ENCODE measurements around the gene UBIAD1. TPM values are rescaled to one million over a fixed set of nuclear protein-coding genes. Genes with fewer than 3 reads are reported as not detected.

Gene UBIAD1
- total and polyA plus RNA-seq, 9 of the 15 experiments (the other 6 are each of a cell fraction or from before 2014, with no cell fraction given): 6.2 to 34.3 (median 22.3) TPM

- Histone ChIP-seq H4K20me1 (replicated peaks; ENCODE audit: control insufficient read depth, insufficient read depth, low read length) (peaks cover 6% of the 10 kb centered on the region), H3K9ac (ENCODE audit: insufficient read depth in 1 of 2, low read depth in 2 of 2, low read length in 2 of 2) (no peak overlapping the region), H2AFZ (ENCODE audit: low read depth, low read length) (no peak overlapping the region), H3K4me2 (ENCODE audit: insufficient read depth, low read length) (no peak overlapping the region), H3K27me3 (ENCODE audit: control insufficient read depth in 2 of 2, insufficient read depth in 2 of 2, low read length in 2 of 2) (peaks cover 39 to 79% of the 10 kb centered on the region in 2 experiments), H3K36me3 (ENCODE audit: control insufficient read depth, insufficient read depth, low read length) (no peaks in the 10 kb centered on the region), H3K79me2 (ENCODE audit: control insufficient read depth, insufficient read depth, low read length) (no peaks in the 10 kb centered on the region), H3K9me3 (replicated peaks; ENCODE audit: control insufficient read depth, insufficient read depth, low read depth, low read length) (no peaks in the 10 kb centered on the region), H3K4me1 (replicated peaks in 1 of 2; ENCODE audit: control insufficient read depth in 2 of 2, insufficient read depth in 2 of 2, low read length in 2 of 2) (peaks cover 0 to 3% of the 10 kb centered on the region in 2 experiments; a peak in 1 of 5 replicates), H3K27ac (ENCODE audit: extremely low read depth, low read depth, low read length) (no peak overlapping the region), H3K9me1 (ENCODE audit: control insufficient read depth, insufficient read depth, low read length) (no peaks in the 10 kb centered on the region), H3K4me3 (no peak overlapping the region)
- BruUV-seq (replicated peaks): no TSS peak
- TF ChIP-seq RBM25 (IDR thresholded peaks at IDR 0.05; ENCODE audit: low read depth, low read length, severe bottlenecking): peak; percentile 25
- TF ChIP-seq, protein P1, sequence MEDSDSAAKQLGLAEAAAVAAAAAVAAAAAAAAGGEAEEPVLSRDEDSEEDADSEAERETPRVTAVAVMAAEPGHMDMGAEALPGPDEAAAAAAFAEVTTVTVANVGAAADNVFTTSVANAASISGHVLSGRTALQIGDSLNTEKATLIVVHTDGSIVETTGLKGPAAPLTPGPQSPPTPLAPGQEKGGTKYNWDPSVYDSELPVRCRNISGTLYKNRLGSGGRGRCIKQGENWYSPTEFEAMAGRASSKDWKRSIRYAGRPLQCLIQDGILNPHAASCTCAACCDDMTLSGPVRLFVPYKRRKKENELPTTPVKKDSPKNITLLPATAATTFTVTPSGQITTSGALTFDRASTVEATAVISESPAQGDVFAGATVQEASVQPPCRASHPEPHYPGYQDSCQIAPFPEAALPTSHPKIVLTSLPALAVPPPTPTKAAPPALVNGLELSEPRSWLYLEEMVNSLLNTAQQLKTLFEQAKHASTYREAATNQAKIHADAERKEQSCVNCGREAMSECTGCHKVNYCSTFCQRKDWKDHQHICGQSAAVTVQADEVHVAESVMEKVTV (CRISPR knock-in tag; IDR thresholded peaks at IDR 0.05): no peak
- peak; percentile 42 for TF ChIP-seq ZFP36 (IDR thresholded peaks at IDR 0.05; ENCODE audit: low read depth, low read length, partially characterized antibody)
- TF ChIP-seq CEBPZ (IDR thresholded peaks at IDR 0.05; ENCODE audit: borderline replicate concordance, low read depth, low read length): no peak
- no peak for TF ChIP-seq CCAR2 (IDR thresholded peaks at IDR 0.05; ENCODE audit: low read depth, low read length)
- TF ChIP-seq, protein P2, sequence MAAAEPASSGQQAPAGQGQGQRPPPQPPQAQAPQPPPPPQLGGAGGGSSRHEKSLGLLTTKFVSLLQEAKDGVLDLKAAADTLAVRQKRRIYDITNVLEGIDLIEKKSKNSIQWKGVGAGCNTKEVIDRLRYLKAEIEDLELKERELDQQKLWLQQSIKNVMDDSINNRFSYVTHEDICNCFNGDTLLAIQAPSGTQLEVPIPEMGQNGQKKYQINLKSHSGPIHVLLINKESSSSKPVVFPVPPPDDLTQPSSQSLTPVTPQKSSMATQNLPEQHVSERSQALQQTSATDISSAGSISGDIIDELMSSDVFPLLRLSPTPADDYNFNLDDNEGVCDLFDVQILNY (CRISPR knock-in tag; IDR thresholded peaks at IDR 0.05): no peak
- WGBS (ENCODE audit: insufficient coverage, low coverage, missing lambda C conversion rate): 2% methylated on average over 7 of the region's 7 CpGs
- ATAC-seq: no peak
- no peak for DNase-seq (ENCODE audit: extremely low read depth in 1 of 4, low spot score in 3 of 4)
- ChIA-PET CTCF (ENCODE audit: low intra/inter-chr PET ratio) (no interaction called here), POLR2A (interaction anchor here (1.0 to 1.8 kb wide), 2 partner anchors 8 to 20 kb away, joined by 5 read pairs; no protein-coding TSS in a partner anchor)
- intact Hi-C loops (cut with micrococcal nuclease): loop anchor here (2.0 to 10.0 kb wide), 2 partner anchors 301 to 307 kb away; no protein-coding TSS in a partner anchor
- in situ Hi-C loops (cut with MboI): no loop called here
- no peak for FAIRE-seq
Observed at GRCh38 chr1:11335417-11336056, 62.5 kb downstream of the UBIAD1 start.
